ENCODE measurements around the gene ENDOD1. TPM values are rescaled to one million over a fixed set of nuclear protein-coding genes. Genes with fewer than 3 reads are reported as not detected.

Gene ENDOD1
- total RNA-seq, 4 donors from 2014 or later: 106 to 210 (median 154) TPM

DNA sequence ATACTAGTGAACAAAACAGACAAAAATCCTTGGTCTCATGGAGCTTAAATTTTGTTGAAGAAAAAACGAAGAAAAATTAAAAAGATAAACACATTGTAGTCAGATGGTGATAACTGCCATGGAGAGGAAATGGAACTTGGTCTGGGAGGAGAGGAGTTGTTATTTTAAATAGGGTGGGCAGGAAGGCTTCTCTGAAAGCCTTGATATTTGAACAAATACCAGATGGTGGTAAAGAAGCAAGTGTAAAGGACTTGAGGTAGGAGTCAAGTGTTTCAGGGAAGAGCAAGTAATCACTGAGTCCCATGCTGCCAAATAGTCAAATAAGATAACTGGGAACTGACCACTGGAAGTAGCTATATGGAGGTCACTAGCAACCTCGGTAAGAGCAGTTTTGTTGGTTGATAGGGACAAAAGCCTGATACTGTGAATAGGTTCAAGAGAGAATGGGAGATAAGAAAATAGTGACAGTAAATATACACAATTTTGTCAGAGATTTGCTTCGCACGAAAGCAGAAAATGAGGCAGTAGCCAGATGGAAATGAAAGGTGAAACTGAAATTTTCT is 86.3 kb downstream of the ENDOD1 start:
- no peak overlapping the region for H3K27ac ChIP-seq
- no peak for DNase-seq (ENCODE audit: low spot score in 2 of 2)
- no peaks in the 10 kb centered on the region for H3K4me1 ChIP-seq
- no peaks in the 10 kb centered on the region for H3K27me3 ChIP-seq
- no peak overlapping the region for H3K4me3 ChIP-seq
- H3K9me3 ChIP-seq: no peaks in the 10 kb centered on the region
- no peak for TF ChIP-seq EP300 (IDR thresholded peaks at IDR 0.05)
- TF ChIP-seq, protein P1, sequence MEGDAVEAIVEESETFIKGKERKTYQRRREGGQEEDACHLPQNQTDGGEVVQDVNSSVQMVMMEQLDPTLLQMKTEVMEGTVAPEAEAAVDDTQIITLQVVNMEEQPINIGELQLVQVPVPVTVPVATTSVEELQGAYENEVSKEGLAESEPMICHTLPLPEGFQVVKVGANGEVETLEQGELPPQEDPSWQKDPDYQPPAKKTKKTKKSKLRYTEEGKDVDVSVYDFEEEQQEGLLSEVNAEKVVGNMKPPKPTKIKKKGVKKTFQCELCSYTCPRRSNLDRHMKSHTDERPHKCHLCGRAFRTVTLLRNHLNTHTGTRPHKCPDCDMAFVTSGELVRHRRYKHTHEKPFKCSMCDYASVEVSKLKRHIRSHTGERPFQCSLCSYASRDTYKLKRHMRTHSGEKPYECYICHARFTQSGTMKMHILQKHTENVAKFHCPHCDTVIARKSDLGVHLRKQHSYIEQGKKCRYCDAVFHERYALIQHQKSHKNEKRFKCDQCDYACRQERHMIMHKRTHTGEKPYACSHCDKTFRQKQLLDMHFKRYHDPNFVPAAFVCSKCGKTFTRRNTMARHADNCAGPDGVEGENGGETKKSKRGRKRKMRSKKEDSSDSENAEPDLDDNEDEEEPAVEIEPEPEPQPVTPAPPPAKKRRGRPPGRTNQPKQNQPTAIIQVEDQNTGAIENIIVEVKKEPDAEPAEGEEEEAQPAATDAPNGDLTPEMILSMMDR (IDR thresholded peaks at IDR 0.05): no peak
- TF ChIP-seq POLR2A (IDR thresholded peaks at IDR 0.05): no peak
- H3K36me3 ChIP-seq: peaks cover 0 to 83% (median 9%) of the 10 kb centered on the region in 3 donors
- 77 to 83% methylated on average over 4 of the region's 4 CpGs for WGBS, 2 donors

Other genes starting within 250 kb of the ENDOD1 start
- 10 to 100 TPM; 29.6 to 54.0 (median 37.9) TPM for gene CWC15, start 116.3 kb upstream of the ENDOD1 start, total RNA-seq
- gene KDM4D, start 116.1 kb upstream of the ENDOD1 start, total RNA-seq: 1 to 10 TPM in 3 of 4 donors, under 1 TPM in 1; 0.63 to 4.8 (median 1.3) TPM
- gene KDM4E, start 64.6 kb upstream of the ENDOD1 start, total RNA-seq: not detected
- not detected for gene KDM4F, start 40.4 kb upstream of the ENDOD1 start, total RNA-seq
- gene SRSF8, start 22.9 kb upstream of the ENDOD1 start, total RNA-seq: 10 to 100 TPM; 41.4 to 79.8 (median 49.1) TPM
- 100 to 1,000 TPM in 1 of 4 donors, 10 to 100 TPM in 3; 57.9 to 106 (median 71.8) TPM for gene SESN3, start 141.4 kb downstream of the ENDOD1 start, total RNA-seq